Muscle of leg (tissue), 11 donors: ENCODE measurements around the gene HMCN2. TPM values are rescaled to one million over a fixed set of nuclear protein-coding genes. Genes with fewer than 3 reads are reported as not detected.

Experiments used
- DNase-seq: peaks from one replicate; pipeline ENCODE4 v3.0.0; 2013
- H3K27ac ChIP-seq: one replicate; pipeline ENCODE4 v1.5.1; 2013; ENCODE audit warnings: mild to moderate bottlenecking, low read length, control low read depth
- H3K27me3 ChIP-seq: one replicate; pipeline ENCODE4 v1.6.1; 2013; ENCODE audit warnings: low read length; ENCODE audit not compliant: control insufficient read depth, insufficient read depth
- H3K36me3 ChIP-seq: one replicate; pipeline ENCODE4 v1.6.1; 2013; ENCODE audit warnings: low read length; ENCODE audit not compliant: control insufficient read depth, insufficient read depth
- H3K4me1 ChIP-seq: one replicate; pipeline ENCODE4 v1.6.1; 2013; ENCODE audit warnings: low read length; ENCODE audit not compliant: control insufficient read depth, insufficient read depth
- H3K4me3 ChIP-seq: one replicate; pipeline ENCODE4 v1.5.1; 2013; ENCODE audit warnings: low read length, control low read depth
- H3K9me3 ChIP-seq: replicated peaks from 2 replicates; pipeline ENCODE4 v1.6.1; 2013; ENCODE audit warnings: low read depth, low read length; ENCODE audit not compliant: control insufficient read depth
- WGBS: methylation state at CpG from one replicate; pipeline ENCODE4 v1.1.5; 2013; ENCODE audit warnings: missing lambda C conversion rate; ENCODE audit not compliant: insufficient coverage; 5-methylcytosine and 5-hydroxymethylcytosine counted together
- polyA plus RNA-seq, 8 donors: library from polyadenylated mRNA; unstranded; fragments of 120-200 nt; gene quantifications; one replicate each; pipeline versions ENCODE4 v1.2.1 to v1.2.3, GENCODE V29; 2013; ENCODE audit warnings: inconsistent platforms in 1 of 8, low replicate concordance in 1 of 8; ENCODE audit not compliant: insufficient read length in 8 of 8, insufficient read depth in 1 of 8
- total RNA-seq: library from RNA; stranded (reverse); fragments of 120-200 nt; gene quantifications from one replicate; pipeline ENCODE4 v1.2.4, GENCODE V29; 2013

The HMCN2 gene
- total and polyA plus RNA-seq, 9 donors, result 2.8 to 7.7 (median 4.3) TPM

GRCh38 chr9:130437011-130437789, 171.6 kb downstream of the HMCN2 start:
- no peak overlapping the region for H3K4me3 ChIP-seq
- H3K4me1 ChIP-seq, result peaks cover 11% of the 10 kb centered on the region
- H3K9me3 ChIP-seq, result peaks cover 9% of the 10 kb centered on the region
- 83% methylated on average over 6 of the region's 15 CpGs for WGBS
- H3K27ac ChIP-seq, result no peak overlapping the region
- peak; percentile 1 for DNase-seq
- no peaks in the 10 kb centered on the region for H3K36me3 ChIP-seq
- H3K27me3 ChIP-seq, result peaks cover 33% of the 10 kb centered on the region

- Histone ChIP-seq H3K27ac (no peak overlapping the region), H3K36me3 (no peaks in the 10 kb centered on the region), H3K4me3 (no peak overlapping the region), H3K27me3 (peaks cover 29% of the 10 kb centered on the region), H3K4me1 (peaks cover 7% of the 10 kb centered on the region), H3K9me3 (peaks cover 10% of the 10 kb centered on the region)
- WGBS, result 74% methylated on average over 4 of the region's 6 CpGs
- DNase-seq, result no peak
Measured at GRCh38 chr9:130438382-130438981, 172.9 kb downstream of the HMCN2 start.

DNA sequence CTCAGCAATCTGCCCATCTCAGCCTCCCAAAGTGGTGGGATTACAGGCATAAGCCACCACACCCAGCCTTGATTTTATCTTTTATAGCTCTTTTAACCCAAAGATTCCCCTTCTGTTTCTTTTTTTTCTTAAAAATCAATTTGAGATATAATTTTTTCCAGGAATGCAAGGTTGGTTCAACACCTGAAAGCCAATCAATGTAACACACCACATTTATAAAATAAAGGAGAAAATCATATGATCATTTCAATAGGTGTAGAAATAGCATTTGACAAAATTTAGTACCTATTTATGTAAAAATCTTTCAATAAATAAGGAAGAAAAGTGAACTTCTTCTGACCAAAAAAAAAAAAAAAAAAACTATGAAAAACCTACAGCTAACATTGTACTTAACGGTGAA, 175.5 kb downstream of the HMCN2 start:
- H3K4me3 ChIP-seq, result no peak overlapping the region
- no peak overlapping the region for H3K27ac ChIP-seq
- WGBS, result no CpG with 5 or more reads among the region's 1 CpG

GRCh38 chr9:130442746-130443455, 177.3 kb downstream of the HMCN2 start:
- Histone ChIP-seq H3K4me3 (no peak overlapping the region), H3K9me3 (peaks cover 10% of the 10 kb centered on the region), H3K27ac (no peak overlapping the region), H3K4me1 (peaks cover 36% of the 10 kb centered on the region), H3K36me3 (no peaks in the 10 kb centered on the region), H3K27me3 (peaks cover 35% of the 10 kb centered on the region)
- WGBS, result 98% methylated on average over 5 of the region's 9 CpGs
- DNase-seq, result no peak

More for the DNA sequence above, 175.5 kb downstream of the HMCN2 start:
- Histone ChIP-seq H3K9me3 (peaks cover 10% of the 10 kb centered on the region), H3K36me3 (no peaks in the 10 kb centered on the region), H3K4me1 (peaks cover 18% of the 10 kb centered on the region), H3K27me3 (peaks cover 34% of the 10 kb centered on the region)
- DNase-seq, result no peak

DNA sequence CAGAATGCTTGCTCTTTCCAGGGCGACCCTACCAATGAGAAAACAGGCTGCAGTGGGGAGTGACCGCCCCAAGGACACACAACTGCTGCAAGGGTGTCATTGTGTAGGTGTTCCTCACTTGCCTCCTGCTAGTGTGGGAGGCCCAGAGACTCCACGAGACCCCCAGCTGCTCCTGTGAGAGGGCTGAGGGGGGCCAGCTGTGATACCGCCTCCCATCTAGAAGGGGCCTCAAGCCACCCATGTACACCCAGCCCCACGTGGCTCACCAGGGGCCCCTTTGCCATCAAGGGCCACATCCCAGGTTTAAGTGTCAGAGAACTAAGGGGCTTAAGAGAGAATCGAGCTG, 177.9 kb downstream of the HMCN2 start:
- no peak for DNase-seq
- WGBS, result 82% methylated on average over 3 of the region's 6 CpGs
- no peaks in the 10 kb centered on the region for H3K36me3 ChIP-seq
- peaks cover 34% of the 10 kb centered on the region for H3K27me3 ChIP-seq
- peaks cover 10% of the 10 kb centered on the region for H3K9me3 ChIP-seq
- H3K4me1 ChIP-seq, result peaks cover 39% of the 10 kb centered on the region
- H3K27ac ChIP-seq, result no peak overlapping the region
- no peak overlapping the region for H3K4me3 ChIP-seq

- DNase-seq, result peak; percentile 38
Measured at GRCh38 chr9:130443840-130444492, 178.4 kb downstream of the HMCN2 start.

GRCh38 chr9:130444565-130445221, 179.1 kb downstream of the HMCN2 start, which contains the start of gene ASS1:
TSS of gene ASS1 (plus strand) at chr9:130444961. CDS start at chr9:130452229, 7,268 bp downstream.
- Histone ChIP-seq H3K27ac (peak within 1 kb of the TSS; percentile 70), H3K36me3 (no peaks in the 10 kb centered on the region), H3K9me3 (peaks cover 10% of the 10 kb centered on the region), H3K27me3 (peaks cover 34% of the 10 kb centered on the region), H3K4me1 (peaks cover 39% of the 10 kb centered on the region), H3K4me3 (peak within 1 kb of the TSS; percentile 63)
- WGBS, result under 1% methylated on average over 60 of the region's 66 CpGs
- DNase-seq, result peak; percentile 79

More at GRCh38 chr9:130443840-130444492, 178.4 kb downstream of the HMCN2 start:
- peaks cover 34% of the 10 kb centered on the region for H3K27me3 ChIP-seq
- H3K9me3 ChIP-seq, result peaks cover 10% of the 10 kb centered on the region
- no peak overlapping the region for H3K27ac ChIP-seq
- 34% methylated on average over 9 of the region's 14 CpGs for WGBS
- H3K4me3 ChIP-seq, result no peak overlapping the region
- H3K4me1 ChIP-seq, result peaks cover 39% of the 10 kb centered on the region
- H3K36me3 ChIP-seq, result no peaks in the 10 kb centered on the region

GRCh38 chr9:130445268-130445983, 179.9 kb downstream of the HMCN2 start:
- Histone ChIP-seq H3K9me3 (peaks cover 10% of the 10 kb centered on the region), H3K36me3 (no peaks in the 10 kb centered on the region), H3K4me1 (peaks cover 44% of the 10 kb centered on the region), H3K4me3 (peak overlapping the region; percentile 63), H3K27me3 (peaks cover 37% of the 10 kb centered on the region), H3K27ac (peak overlapping the region; percentile 70)
- WGBS, result 5% methylated on average over 21 of the region's 30 CpGs
- DNase-seq, result peak; percentile 49
